Astrocyte (in vitro differentiated cells and primary cell): Measurements from ENCODE around the gene ACIN1.

Source experiments
- CTCF ChIP-seq: IDR thresholded peaks from 2 replicates; pipeline ENCODE4 v1.5.1; 2011; ENCODE audit warnings: low read depth, mild to moderate bottlenecking, inconsistent platforms, low read length, moderate library complexity; ENCODE audit not compliant: insufficient read depth
- EZH2 ChIP-seq: IDR thresholded peaks from 2 replicates; pipeline ENCODE4 v1.6.1; 2012; ENCODE audit warnings: mild to moderate bottlenecking, low read length, inconsistent platforms; ENCODE audit not compliant: insufficient read depth

- no peak for TF ChIP-seq CTCF
- no peak for TF ChIP-seq EZH2
Measured at GRCh38 chr14:23053426-23053825, 41.5 kb downstream of the ACIN1 start.
